T-helper 2 cell treated with Interferon-gamma antibody and Interleukin-4, amounts not matched to agents 100 ng/mL and 5 ng/mL, for 36 hours (primary cell): Measurements from ENCODE around the gene DPH2. TPM values are rescaled to one million over a fixed set of nuclear protein-coding genes. Genes with fewer than 3 reads are reported as not detected.

Experiments
- total RNA-seq: library from RNA; stranded (reverse); gene quantifications from 2 replicates; pipeline ENCODE4 v1.2.3, GENCODE V29; 2022

Gene DPH2
- total RNA-seq, 1 donor from 2014 or later = 38.6 TPM

Other genes with a start within 250 kb of the DPH2 start
- 0.48 and 0.64 TPM in 2 replicates for gene ARTN, start 36.2 kb upstream of the DPH2 start, total RNA-seq
- gene IPO13, start 23.1 kb upstream of the DPH2 start, total RNA-seq = 26.1 and 26.8 TPM in 2 replicates
- 137 and 139 TPM in 2 replicates for gene ATP6V0B, start 5.0 kb downstream of the DPH2 start, total RNA-seq
- 20.1 and 21.1 TPM in 2 replicates for gene B4GALT2, start 9.2 kb downstream of the DPH2 start, total RNA-seq
- gene CCDC24, start 21.6 kb downstream of the DPH2 start, total RNA-seq = 0.59 and 0.75 TPM in 2 replicates
- gene SLC6A9, start 61.5 kb downstream of the DPH2 start, total RNA-seq = 2.6 TPM in 2 replicates
- not detected in 2 replicates for gene KLF17, start 148.8 kb downstream of the DPH2 start, total RNA-seq
- gene KLF18, start 171.6 kb downstream of the DPH2 start, total RNA-seq = not detected in 2 replicates
- 38.3 and 42.0 TPM in 2 replicates for gene DMAP1, start 243.5 kb downstream of the DPH2 start, total RNA-seq